GM12891 (cell line): Measurements from ENCODE around the gene NUCKS1.

Source experiments
- POLR2A ChIP-seq: IDR thresholded peaks from 2 replicates; pipeline ENCODE4 v1.6.1; 2011; ENCODE audit warnings: low read depth, low read length, control low read depth
- POLR2AphosphoS5 ChIP-seq: IDR thresholded peaks from 2 replicates; pipeline ENCODE4 v1.6.1; 2011; ENCODE audit warnings: low read depth, low read length, control low read depth
- POU2F2 ChIP-seq: IDR thresholded peaks from 2 replicates; pipeline ENCODE4 v1.6.1; 2011; ENCODE audit warnings: low read depth, mild to moderate bottlenecking, control low read depth, low read length, moderate library complexity
- TAF1 ChIP-seq: IDR thresholded peaks from 2 replicates; pipeline ENCODE4 v1.6.1; 2011; ENCODE audit warnings: low read depth, low read length, control low read depth

GRCh38 chr1:205775717-205776056 lies 25.7 kb upstream of the NUCKS1 start:
- TF ChIP-seq POLR2AphosphoS5 (no peak), POLR2A (no peak), POU2F2 (no peak), TAF1 (no peak)
